IMR-90 (cell line): ENCODE results near the gene PLXNA3. TPM values are rescaled to one million over a fixed set of nuclear protein-coding genes. Genes with fewer than 3 reads are reported as not detected.

Source experiments
- ATAC-seq: fragments of 200-7000 bp; cut with Tn5 transposase; 2 replicates; pipeline ENCODE4 v1.9.1; 2020; ENCODE audit warnings: low read depth, mild to moderate bottlenecking, moderate library complexity
- BruUV-seq: library from RNA; stranded (reverse); fragments of 400-500 nt; replicated peaks from 2 replicates; lab custom pipeline; 2021; lab: Mats Ljungman, UMichigan
- CTCF ChIA-PET: fragments of 300-600 bp; formaldehyde crosslinking; extraction: SDS; loops from one replicate; lab custom pipeline; 2021; ENCODE audit warnings: antibody characterized with exemption; lab: Yijun Ruan, JAX
- POLR2A ChIA-PET: fragments of 300-600 bp; sonication (Branson Sonifier 250); formaldehyde crosslinking; loops from one replicate; lab custom pipeline; 2022; ENCODE audit warnings: antibody characterized with exemption; ENCODE audit not compliant: unreplicated experiment; lab: Charles Lee
- DNase-seq: peaks from one replicate; pipeline ENCODE4 v3.0.0; 2013
- H2AFZ ChIP-seq: replicated peaks from 2 replicates; pipeline ENCODE3; 2013; ENCODE audit warnings: low read length, mild to moderate bottlenecking; ENCODE audit not compliant: poor library complexity
- H2AK5ac ChIP-seq: 2 replicates; pipeline ENCODE4 v1.6.1; 2013; ENCODE audit warnings: low read depth, low read length, inconsistent platforms
- H2AK9ac ChIP-seq: replicated peaks from 2 replicates; pipeline ENCODE3; 2013; ENCODE audit warnings: mild to moderate bottlenecking, low read depth, low read length, moderate library complexity; ENCODE audit not compliant: poor library complexity
- H2BK120ac ChIP-seq: 2 replicates; pipeline ENCODE4 v1.6.1; 2013; ENCODE audit warnings: low read depth, low read length, inconsistent platforms
- H2BK15ac ChIP-seq: 3 replicates; pipeline ENCODE4 v1.6.1; 2013; ENCODE audit warnings: low read depth, low read length, inconsistent platforms
- H2BK20ac ChIP-seq: 2 replicates; pipeline ENCODE4 v1.6.1; 2013; ENCODE audit warnings: low read depth, mild to moderate bottlenecking, inconsistent platforms, low read length, moderate library complexity
- H2BK5ac ChIP-seq: 2 replicates; pipeline ENCODE4 v1.6.1; 2013; ENCODE audit warnings: mild to moderate bottlenecking, low read depth, low read length, inconsistent platforms; ENCODE audit not compliant: poor library complexity, severe bottlenecking
- H3K14ac ChIP-seq: replicated peaks from 2 replicates; pipeline ENCODE4 v1.6.1; 2013; ENCODE audit warnings: low read depth, low read length, inconsistent platforms
- H3K18ac ChIP-seq: 2 replicates; pipeline ENCODE4 v1.6.1; 2013; ENCODE audit warnings: low read depth, low read length, control low read depth
- H3K23ac ChIP-seq: 2 replicates; pipeline ENCODE4 v1.6.1; 2013; ENCODE audit warnings: low read depth, low read length, inconsistent platforms
- H3K27ac ChIP-seq: 2 replicates; pipeline ENCODE4 v1.5.1; 2013; ENCODE audit warnings: mild to moderate bottlenecking, control low read depth, low read length; ENCODE audit not compliant: insufficient read depth
- H3K27me3 ChIP-seq: 2 replicates; pipeline ENCODE4 v1.6.1; 2013; ENCODE audit warnings: low read length; ENCODE audit not compliant: control insufficient read depth, insufficient read depth
- H3K36me3 ChIP-seq: 2 replicates; pipeline ENCODE4 v1.6.1; 2013; ENCODE audit warnings: low read length, mixed read lengths; ENCODE audit not compliant: control insufficient read depth, insufficient read depth
- H3K4ac ChIP-seq: 2 replicates; pipeline ENCODE4 v1.6.1; 2013; ENCODE audit warnings: low read depth, low read length, inconsistent platforms
- H3K4me1 ChIP-seq: 2 replicates; pipeline ENCODE4 v1.6.1; 2013; ENCODE audit warnings: low read length, mixed read lengths; ENCODE audit not compliant: control insufficient read depth, insufficient read depth
- H3K4me2 ChIP-seq: 2 replicates; pipeline ENCODE4 v1.6.1; 2013; ENCODE audit warnings: low read depth, mild to moderate bottlenecking, control low read depth, low read length, moderate library complexity
- H3K4me3 ChIP-seq: 2 replicates; pipeline ENCODE4 v1.5.1; 2013; ENCODE audit warnings: low read depth, mild to moderate bottlenecking, control low read depth, low read length, moderate library complexity; ENCODE audit not compliant: insufficient read depth
- H3K56ac ChIP-seq: 2 replicates; pipeline ENCODE4 v1.6.1; 2013; ENCODE audit warnings: low read length, inconsistent platforms; ENCODE audit not compliant: insufficient read depth; ENCODE audit errors: extremely low read depth
- H3K79me1 ChIP-seq, 2 experiments: 2 replicates each; pipeline ENCODE4 v1.6.1; 2013; ENCODE audit warnings: low read length in 2 of 2, inconsistent platforms in 1 of 2, low read depth in 1 of 2
- H3K9ac ChIP-seq: 2 replicates; pipeline ENCODE4 v1.6.1; 2013; ENCODE audit warnings: low read depth, low read length, control low read depth
- H3K9me1 ChIP-seq: 2 replicates; pipeline ENCODE4 v1.6.1; 2013; ENCODE audit warnings: low read length, inconsistent platforms; ENCODE audit not compliant: insufficient read depth
- H3K9me3 ChIP-seq: 2 replicates; pipeline ENCODE4 v1.6.1; 2013; ENCODE audit warnings: low read length; ENCODE audit not compliant: control insufficient read depth, insufficient read depth
- H4K20me1 ChIP-seq: 2 replicates; pipeline ENCODE4 v1.6.1; 2013; ENCODE audit warnings: low read length, inconsistent platforms; ENCODE audit not compliant: insufficient read depth
- H4K5ac ChIP-seq: 2 replicates; pipeline ENCODE4 v1.6.1; 2013; ENCODE audit warnings: mild to moderate bottlenecking, low read depth, low read length, control low read depth
- H4K8ac ChIP-seq, 2 experiments: 2 replicates each; pipeline ENCODE4 v1.6.1; 2013; ENCODE audit warnings: low read depth in 2 of 2, low read length in 2 of 2, control low read depth in 1 of 2, inconsistent platforms in 1 of 2
- H4K91ac ChIP-seq: 2 replicates; pipeline ENCODE4 v1.6.1; 2013; ENCODE audit warnings: low read depth, low read length, inconsistent platforms; ENCODE audit not compliant: insufficient read depth
- CEBPB ChIP-seq: IDR thresholded peaks from 2 replicates; pipeline ENCODE4 v1.6.1; 2012; ENCODE audit warnings: low read depth, low read length, improper control_type of control experiment
- FOS ChIP-seq: fragments of 150-350 bp; IDR thresholded peaks from 2 replicates; pipeline ENCODE4 v1.6.1; 2016; ENCODE audit warnings: low read depth, low read length
- MAFK ChIP-seq: IDR thresholded peaks from 2 replicates; pipeline ENCODE4 v1.6.1; 2012; ENCODE audit warnings: low read depth, low read length, improper control_type of control experiment
- MXI1 ChIP-seq: IDR thresholded peaks from 2 replicates; pipeline ENCODE4 v1.6.1; 2012; ENCODE audit warnings: low read depth, mild to moderate bottlenecking, low read length, moderate library complexity, borderline replicate concordance
- POLR2A ChIP-seq: IDR thresholded peaks from 2 replicates; pipeline ENCODE4 v1.6.1; 2012; ENCODE audit warnings: mild to moderate bottlenecking, low read depth, low read length
- RAD21 ChIP-seq: IDR thresholded peaks from 2 replicates; pipeline ENCODE4 v1.6.1; 2012; ENCODE audit warnings: low read length, improper control_type of control experiment
- RCOR1 ChIP-seq: IDR thresholded peaks from 2 replicates; pipeline ENCODE4 v1.6.1; 2012; ENCODE audit warnings: mild to moderate bottlenecking, low read length, improper control_type of control experiment; ENCODE audit not compliant: insufficient replicate concordance
- RFX5 ChIP-seq: IDR thresholded peaks from 2 replicates; pipeline ENCODE4 v1.8.0; 2012; ENCODE audit warnings: low read depth, mild to moderate bottlenecking, low read length, moderate library complexity
- WGBS, 2 experiments: methylation state at CpG; one replicate each; pipeline versions ENCODE4 v1.1.5 to v1.1.7; 2013; ENCODE audit warnings: missing lambda C conversion rate in 2 of 2; ENCODE audit not compliant: insufficient read length in 1 of 2; ENCODE audit errors: extremely low coverage in 2 of 2; 5-methylcytosine and 5-hydroxymethylcytosine counted together
- dilution Hi-C: fragments of 300-500 bp; cut with HindIII; formaldehyde crosslinking; loops from one replicate; pipeline ENCODE4 v1.14.3; 2018; ENCODE audit warnings: low sequenced_read_pairs; ENCODE audit not compliant: unreplicated experiment
- in situ Hi-C: fragments of 300-500 bp; cut with MboI; formaldehyde crosslinking; loops from 3 replicates; pipeline ENCODE4 v1.14.3; 2019; ENCODE audit warnings: low sequenced_read_pairs, inconsistent platforms, mixed read lengths
- intact Hi-C: fragments of 100-400 bp; cut with micrococcal nuclease; formaldehyde crosslinking; loops from 2 replicates; pipeline ENCODE4 v1.10.0; 2022
- polyA plus RNA-seq, 3 experiments: library from polyadenylated mRNA; depleted of rRNA; stranded (reverse); fragments of >200 nt; gene quantifications; 2 replicates each; pipeline ENCODE4 v1.2.3, GENCODE V29; 2012; ENCODE audit warnings: low replicate concordance in 1 of 3
- total RNA-seq: library from RNA; depleted of rRNA; stranded (reverse); fragments of >200 nt; gene quantifications from 2 replicates; pipeline ENCODE4 v1.2.3, GENCODE V29; 2012

PLXNA3 gene
- total and polyA plus RNA-seq, 2 of the 4 experiments (the other 2 are of a cell fraction) = 4.3 to 111 TPM

DNA sequence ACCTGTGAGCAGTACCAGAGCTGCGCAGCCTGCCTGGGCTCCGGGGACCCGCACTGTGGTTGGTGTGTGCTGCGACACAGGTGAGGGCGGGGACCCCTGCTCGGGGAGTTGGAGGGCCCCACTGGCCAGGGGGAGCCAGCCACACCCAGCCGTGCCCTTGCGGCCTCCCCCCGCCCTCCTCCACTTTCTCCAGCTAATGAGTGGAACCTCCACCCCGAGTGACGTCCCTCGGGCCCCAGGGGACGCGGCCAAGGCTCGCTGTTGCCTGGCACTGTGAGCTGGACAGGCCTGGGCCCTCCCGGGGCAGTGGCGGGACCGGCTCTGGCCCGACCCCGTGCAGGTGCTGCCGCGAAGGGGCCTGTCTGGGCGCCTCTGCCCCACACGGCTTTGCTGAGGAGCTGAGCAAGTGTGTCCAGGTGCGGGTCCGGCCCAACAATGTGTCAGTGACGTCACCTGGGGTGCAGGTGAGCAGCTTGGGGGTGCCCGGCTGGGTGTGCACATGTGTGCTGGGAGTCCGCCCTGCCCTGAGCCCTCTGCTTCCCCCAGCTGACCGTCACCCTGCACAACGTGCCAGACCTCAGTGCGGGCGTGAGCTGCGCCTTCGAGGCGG is 5.6 kb downstream of the PLXNA3 start:
- Histone ChIP-seq H3K9me1 (no peaks in the 10 kb centered on the region), H4K20me1 (peaks cover 39% of the 10 kb centered on the region), H3K14ac (no peak overlapping the region), H4K8ac (no peak overlapping the region), H2AK5ac (no peak overlapping the region), H4K5ac (no peak overlapping the region), H3K4ac (no peak overlapping the region), H3K4me1 (peaks cover 4% of the 10 kb centered on the region; the same call in 1 of the 2 replicates), H3K4me2 (no peak overlapping the region), H3K23ac (no peak overlapping the region), H2BK15ac (no peak overlapping the region), H4K91ac (no peak overlapping the region), H2BK120ac (no peak overlapping the region), H3K27me3 (no peaks in the 10 kb centered on the region), H3K79me1 (peaks cover 0 to 16% of the 10 kb centered on the region in 2 experiments; a peak in 3 of 4 replicates), H3K27ac (no peak overlapping the region), H3K56ac (no peak overlapping the region), H2AK9ac (no peak overlapping the region), H2BK20ac (no peak overlapping the region), H3K36me3 (peaks cover 72% of the 10 kb centered on the region), H3K9me3 (no peaks in the 10 kb centered on the region; the same call in 1 of the 2 replicates), H3K4me3 (no peak overlapping the region), H3K9ac (no peak overlapping the region), H3K18ac (no peak overlapping the region), H2AFZ (no peak overlapping the region), H2BK5ac (no peak overlapping the region)
- intact Hi-C loops (no loop called here), dilution Hi-C loops (no loop called here), in situ Hi-C loops (no loop called here)
- WGBS, 2 experiments = 88% methylated on average over 12 of the region's 36 CpGs; no CpG with 5 or more reads in 1 of the 2 experiments
- DNase-seq = no peak
- POLR2A ChIA-PET = interaction anchor here (0.6 kb wide), 1 partner anchor 24 kb away, joined by 5 read pairs; no protein-coding TSS in a partner anchor
- ATAC-seq = no peak
- CTCF ChIA-PET = no interaction called here
- no TSS peak for BruUV-seq
- TF ChIP-seq FOS (no peak), MXI1 (no peak), POLR2A (no peak), MAFK (no peak), CEBPB (no peak), RAD21 (no peak), RCOR1 (no peak), RFX5 (no peak)
